Measurements from ENCODE around the gene INPP4A.

INPP4A gene

DNA sequence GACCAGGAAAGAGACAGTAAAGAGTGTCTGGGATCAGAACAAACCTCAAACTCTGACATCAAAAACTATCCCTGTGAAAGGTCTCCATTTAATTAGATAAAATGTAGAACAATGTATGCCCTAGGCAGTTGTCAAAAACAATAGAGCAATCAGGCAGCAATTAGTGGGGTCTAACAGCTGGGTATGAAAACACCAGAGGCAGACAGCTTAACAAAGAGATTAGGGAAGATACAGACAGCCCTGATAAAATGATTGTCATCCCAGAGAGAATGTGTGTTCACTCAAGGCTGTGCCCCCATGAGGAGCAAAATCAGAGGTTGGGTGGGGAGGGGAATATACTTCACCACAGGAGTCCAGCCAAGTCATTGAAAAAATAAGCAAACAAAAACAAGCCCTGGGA is 50.0 kb downstream of the INPP4A start:
- no peak for DNase-seq (ENCODE audit: low read depth, low spot score)

DNA sequence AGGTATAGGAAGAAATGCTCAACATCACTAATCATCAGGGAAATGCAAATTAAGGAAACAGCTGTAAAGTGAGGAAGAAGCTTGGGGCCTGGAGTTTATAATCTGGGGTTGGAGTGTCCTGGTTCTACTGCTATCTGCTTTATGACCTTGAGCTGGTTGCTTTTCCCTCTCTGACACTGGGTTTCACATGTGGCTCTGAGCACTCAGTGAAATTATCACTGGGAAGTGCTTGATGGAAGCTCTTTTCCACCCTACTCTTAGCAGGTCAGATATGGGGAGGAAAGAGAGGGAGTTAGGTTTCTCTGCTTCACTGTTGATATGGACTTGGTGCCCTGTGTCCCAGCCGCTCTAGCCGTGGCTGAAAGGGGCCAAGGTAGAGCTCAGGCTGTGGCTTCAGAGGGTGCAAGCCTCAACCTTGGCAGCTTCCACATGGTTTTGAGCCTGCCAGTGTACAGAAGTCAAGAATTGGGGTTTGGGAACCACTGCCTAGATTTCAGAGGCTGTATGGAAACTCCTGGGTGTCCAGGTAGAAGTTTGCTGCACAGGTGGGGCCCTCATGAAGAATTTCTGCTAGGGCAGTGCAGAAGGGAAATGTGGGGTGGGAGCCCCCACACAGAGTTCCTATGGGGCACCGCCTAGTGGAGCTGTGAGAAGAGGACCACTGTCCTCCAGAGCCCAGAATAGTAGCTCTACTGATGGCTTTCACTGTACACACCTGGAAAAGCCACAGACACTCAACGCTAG is 52.3 kb downstream of the INPP4A start:
- DNase-seq (ENCODE audit: low read depth, low spot score), result no peak

DNA sequence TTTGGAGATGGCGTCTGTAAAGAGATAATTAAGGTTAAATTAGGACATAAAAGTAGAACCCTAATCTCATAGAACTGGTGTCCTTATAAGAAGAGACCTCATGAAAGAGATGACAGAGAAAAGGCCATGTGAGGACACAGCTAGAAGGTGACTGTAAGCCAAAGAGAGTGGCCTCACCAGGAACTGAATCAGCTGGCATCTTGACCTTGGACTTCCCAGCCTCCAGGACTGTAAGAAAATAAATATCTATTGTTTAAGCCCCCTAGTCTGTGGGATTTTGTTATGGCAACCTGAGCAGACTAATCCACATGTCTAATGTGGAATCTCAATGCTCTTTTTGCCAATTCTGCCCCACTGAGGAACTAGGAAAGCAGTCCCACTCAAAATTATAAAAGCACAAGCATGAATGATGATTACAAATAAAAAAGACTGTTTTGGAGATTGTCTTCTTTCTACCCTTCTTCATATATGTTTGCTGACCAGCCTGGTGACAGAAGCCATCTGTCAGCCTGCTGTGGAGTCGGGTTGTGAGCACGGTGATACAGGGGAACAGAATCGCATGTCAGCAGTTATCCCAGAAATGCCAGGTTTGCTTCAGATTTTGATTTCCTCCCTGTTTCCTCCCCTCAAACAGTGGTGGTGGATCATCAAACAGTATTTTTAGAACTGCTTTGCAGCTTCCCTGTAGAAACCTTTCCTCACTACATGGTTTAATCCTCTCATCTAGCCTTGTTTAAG is 54.2 kb downstream of the INPP4A start:
- no peak for DNase-seq (ENCODE audit: low read depth, low spot score)

DNA sequence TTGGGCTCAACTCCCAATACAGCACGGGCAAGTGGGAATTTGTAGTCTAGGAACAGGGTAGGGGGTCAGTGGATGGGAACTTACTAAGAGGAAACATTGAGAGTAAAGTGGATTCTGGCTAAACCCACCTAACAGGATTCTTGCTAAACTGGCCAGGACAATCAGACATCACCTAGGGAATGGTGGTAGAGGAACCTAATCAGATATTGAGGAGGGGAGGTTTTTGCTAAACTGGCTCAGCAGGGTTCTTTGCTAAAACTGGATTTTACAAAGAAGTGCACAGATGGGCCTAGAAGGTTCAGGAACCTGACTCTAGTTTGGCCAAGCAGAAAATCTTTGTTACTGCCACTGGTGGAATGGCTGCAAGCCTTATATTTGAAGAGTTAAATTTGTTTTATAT is 55.9 kb downstream of the INPP4A start:
- no peak for DNase-seq (ENCODE audit: low read depth, low spot score)

DNA sequence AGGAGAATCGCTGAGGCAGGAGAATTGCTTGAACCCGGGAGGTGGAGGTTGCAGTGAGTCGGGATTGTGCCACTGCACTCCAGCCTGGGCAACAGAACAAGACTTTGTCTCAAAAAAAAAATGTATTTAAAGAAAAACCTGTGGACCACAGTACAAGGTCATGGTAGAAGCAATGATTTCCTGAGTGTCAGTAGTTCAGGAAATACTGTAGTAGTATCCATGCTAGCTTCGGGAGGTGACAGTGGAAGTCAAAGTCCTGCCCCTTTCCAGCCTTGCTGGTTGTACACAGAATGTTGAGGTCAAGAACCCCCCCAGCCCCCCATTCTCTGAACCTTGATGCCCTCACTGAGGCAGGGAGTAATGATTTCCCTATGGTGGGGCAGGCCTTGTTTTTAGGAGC is 56.6 kb downstream of the INPP4A start:
- DNase-seq (ENCODE audit: low read depth, low spot score), result no peak

DNA sequence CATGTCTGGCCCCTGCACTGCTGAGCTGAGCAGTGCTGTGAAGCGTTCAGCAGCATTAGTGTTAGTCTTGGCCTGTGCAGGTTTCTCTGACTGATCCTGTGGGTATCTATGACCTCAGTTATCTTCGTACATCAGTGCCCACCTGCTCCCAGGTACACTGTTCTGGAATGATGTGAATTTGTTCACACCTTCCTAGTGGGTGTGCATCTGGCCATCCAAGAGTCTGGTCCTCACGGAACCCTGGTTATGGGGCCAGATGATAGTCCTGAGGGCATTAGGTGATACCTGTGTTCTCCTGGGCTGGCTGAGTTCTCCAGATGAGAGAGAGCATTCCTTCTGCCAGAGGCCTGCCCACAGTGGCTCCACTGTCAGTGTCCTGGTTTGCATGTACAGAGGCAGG is 57.2 kb downstream of the INPP4A start:
- DNase-seq (ENCODE audit: low read depth, low spot score), result no peak

DNA sequence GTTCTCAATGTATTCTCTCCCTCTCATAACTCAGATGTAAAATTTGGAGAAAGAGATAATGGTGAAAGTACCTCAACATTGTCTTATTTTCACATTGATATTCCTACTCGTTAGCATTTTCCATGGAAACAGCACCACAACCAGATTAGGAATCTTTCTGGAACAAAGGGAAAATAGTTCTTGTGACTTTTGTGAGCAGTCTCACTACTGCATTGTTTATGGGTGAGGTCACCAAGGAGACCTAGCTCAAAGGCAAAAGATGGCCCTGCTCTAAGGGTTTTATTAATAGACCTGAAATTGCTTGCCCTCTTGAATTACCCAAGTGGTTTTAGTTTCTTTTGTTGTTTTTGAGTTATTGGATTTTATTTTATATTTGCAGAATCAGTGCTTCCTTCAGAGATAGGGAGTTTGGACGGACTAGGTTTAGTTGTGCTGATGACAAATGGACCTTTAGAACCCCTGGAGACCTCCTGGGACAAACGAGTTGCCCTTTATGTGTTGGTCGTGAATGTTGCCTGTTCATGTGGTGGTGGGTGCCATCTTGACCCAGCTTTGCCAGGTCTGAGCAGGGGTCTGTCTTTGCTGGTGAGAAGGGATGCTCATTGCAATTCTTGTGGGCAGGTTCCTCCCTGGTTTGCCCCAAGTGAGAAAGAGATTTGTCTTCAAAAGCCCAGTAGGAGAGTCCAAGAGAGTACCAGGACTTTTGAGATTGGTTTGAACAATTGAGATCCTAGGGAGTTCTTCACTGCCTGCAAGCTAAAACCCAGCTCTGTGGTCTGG is 58.1 kb downstream of the INPP4A start:
- no peak for DNase-seq (ENCODE audit: low read depth, low spot score)

DNA sequence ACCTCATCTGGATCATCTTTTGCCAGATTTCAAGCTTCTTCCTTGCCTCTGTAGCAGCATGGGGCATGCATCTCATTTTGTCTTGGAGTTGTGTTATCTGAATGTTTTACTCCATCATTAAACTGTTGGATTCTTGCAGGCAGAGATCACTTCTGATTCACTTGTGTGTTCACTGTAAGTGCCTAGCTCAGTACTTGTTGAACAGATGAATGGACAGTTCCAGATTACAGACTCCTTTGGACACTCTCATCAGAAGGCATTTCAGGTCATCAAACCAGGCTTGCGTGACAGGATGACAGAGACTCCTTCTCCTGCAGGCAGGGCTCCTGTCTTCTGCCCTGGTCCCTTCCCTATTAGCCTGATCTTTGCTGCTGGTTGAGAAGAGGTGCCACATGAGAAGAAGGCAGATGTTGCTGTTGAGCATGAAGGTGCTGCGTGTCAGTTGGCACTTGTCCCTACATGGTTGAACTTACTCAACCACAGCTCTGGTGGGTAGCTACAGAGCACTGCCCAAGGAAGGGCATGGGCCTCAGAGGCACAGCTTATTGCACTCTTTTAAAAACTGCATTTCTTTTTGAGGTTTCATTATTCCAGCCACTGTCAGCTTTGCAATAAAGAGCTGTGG is 58.9 kb downstream of the INPP4A start:
- no peak for DNase-seq (ENCODE audit: low read depth, low spot score)

DNA sequence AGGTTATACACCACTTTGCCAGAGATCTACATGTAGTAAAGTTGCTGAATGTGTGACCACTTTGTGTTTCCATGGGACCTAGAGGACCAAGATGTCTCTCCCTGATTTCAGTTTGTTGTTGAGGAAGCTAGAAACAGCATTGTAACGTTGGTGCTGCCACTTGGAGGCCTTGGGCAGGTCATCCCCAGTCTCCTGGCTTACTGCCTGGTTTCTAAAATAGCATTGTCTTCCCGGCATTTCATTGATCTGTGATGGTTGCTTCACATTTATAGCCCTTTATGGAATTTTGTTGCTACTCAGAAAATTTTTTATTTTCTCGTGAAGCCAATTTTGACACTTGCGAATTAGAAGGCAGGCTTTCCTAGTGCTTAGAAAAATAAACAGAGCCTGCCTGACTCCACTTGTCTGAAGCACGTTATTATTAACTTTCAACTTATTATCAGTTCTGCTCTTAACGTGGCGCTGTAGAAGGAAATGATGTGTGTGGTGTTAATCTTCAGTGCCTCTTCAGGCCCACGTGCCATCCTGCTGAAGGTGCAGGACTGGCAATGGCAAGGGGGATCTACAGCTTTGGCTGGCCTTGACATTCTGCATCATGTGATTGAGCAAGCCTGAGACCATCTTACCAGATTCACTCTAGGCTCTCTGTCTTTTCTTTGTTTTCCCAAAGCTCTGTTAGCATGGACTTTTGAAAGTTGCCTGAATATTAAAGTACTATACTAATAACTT is 59.9 kb downstream of the INPP4A start:
- DNase-seq (ENCODE audit: low read depth, low spot score), result no peak

DNA sequence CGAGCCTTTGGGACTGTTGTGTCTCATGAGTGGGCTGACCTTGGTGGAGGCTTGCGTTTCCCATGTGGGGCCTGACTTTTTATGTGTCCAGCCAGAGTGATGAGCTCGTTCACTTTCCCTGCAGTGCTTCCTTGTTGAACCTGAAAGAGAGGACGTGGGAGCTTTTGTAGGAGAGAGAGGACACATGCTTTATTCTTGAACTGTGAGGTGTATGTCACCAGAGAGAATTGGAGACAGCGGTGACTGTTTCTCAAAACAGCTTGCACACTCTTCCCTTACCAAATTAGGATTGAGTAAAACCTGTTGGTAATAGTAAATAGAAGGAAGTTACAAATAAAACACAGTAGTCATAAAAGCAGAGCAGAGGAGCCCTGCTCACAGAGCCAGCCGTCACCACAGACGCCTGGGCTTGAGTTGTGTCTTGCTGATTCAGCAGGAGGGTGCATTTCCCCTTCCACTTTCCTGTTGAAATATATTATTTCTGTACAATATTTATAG is 60.7 kb downstream of the INPP4A start:
- no peak for DNase-seq (ENCODE audit: low read depth, low spot score)

DNA sequence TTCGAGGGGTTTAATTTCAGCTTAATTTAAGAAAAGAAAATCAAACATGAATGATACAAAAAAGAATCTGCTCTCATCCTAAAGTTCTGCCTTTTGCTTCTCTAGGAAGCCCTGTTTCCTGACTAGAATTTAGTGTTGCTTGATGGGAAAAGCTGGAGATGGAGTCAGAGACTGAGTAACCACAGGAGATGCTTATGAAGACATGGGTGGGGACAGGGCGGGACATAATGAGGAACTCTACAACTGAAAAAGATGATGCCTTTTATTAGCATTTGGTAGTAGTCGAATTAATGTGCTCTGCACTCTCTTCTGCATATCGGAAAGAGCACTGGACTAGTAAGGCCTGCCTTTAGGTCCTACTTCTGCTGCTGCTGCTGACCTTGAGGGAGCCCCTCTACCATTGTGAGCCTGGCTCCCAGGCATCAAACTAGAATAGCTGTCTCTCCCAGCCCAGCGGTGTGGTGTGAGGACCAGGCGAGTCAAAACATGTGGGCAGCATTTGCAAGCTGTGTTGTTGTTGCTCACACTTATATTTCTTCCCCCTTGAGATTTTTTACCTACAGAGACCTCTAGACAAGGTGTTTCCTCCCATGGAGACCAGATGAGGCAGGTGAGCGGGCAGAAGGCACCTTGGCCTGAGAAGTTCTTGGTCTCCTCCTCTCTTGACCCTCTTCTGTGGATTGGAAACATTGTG is 61.5 kb downstream of the INPP4A start:
- DNase-seq (ENCODE audit: low read depth, low spot score), result no peak

DNA sequence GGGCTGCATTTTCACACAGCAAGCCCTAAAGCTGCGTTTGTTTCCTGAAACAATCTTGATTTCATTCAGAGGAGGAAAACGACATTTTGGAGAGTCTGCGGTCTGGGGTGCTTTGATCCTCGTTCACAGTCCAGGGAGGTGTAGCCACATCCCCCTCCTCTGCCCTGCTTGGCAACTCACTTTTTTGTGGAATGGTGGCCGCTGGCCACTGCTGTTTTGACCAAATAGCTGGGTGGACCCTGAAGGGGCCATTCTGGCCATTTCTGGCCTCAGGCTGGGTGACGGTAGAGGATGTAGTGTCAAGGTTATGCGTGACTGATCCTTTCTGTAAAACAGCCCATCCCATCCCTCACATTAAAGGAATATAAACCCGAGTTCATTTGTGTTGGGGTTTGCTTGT is 62.2 kb downstream of the INPP4A start:
- DNase-seq (ENCODE audit: low read depth, low spot score), result no peak

DNA sequence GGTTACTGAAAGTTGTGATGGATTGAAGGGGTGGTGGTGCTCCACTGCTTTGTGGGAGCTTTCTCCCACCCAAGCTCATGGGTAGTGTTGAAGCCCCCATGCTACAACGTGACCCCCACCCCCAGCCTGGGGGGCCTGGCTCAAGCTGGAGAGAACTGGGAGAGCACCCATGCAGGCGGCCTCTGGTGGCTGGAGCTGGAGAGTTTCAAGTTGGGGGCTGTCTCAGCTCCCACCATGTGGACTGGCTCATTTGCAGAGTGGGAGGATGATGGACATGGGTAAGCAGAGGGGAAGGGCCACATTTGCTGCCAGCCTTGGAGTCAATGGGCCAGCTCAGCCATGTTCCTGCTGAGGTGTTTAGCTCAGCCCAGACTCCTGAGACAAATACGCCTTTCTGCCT is 62.8 kb downstream of the INPP4A start:
- DNase-seq (ENCODE audit: low read depth, low spot score), result no peak

DNA sequence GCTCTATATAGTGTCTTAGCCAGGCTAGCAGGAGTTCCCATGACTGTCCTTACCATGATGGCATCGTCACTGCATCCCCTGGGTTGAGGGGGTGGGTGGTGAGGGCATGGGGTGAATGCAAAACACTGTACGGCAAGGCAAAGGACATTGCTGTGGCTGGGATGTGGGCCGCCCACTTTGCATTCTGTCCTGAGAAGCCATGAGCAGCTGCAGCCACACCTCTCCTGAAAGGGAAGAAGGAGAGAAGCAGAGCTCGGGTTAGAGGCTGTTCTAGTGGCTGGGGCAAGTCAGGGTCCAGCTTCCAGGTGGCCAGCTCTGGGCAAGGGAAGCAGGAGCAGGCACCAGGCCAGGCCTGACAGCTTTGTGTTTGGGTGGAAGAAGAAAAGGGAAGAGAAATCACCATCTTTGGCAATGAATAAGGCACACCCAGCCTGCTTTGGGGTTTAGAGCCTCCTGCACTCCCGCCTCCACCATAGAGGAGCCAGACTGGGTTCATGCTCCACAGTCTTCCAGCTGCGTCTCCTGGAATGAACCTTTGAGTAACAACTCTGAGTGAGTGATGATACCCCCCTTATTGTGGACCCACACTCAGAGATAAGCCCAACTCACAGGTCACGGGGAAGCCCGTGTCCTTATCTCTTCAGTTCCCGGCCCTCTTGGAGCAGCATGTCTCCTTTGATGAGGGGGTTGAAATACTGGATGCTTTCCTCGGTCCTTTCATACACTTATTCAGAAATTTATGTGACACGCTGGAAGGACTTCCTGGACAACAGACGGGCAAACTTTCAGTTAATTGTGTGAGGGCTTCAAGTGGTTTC is 63.4 kb downstream of the INPP4A start:
- DNase-seq (ENCODE audit: low read depth, low spot score), result no peak

DNA sequence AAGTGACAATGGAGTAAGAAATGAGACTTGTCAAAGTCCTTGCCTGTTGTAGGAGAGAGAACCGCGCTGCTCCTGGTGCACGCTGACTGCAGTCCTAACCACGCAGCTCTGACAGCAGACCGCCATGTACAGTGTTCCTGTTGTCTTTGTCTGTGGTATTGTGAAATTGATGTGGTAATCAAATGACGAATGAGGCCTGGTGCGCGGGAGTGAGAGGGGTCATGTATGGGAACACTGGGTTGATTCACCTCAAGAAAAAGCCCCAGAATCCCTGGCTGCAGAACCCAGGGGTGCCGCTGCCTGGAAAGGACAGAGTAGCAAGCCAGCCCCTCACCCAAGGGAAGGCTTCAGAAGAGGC is 64.0 kb downstream of the INPP4A start:
- no peak for DNase-seq (ENCODE audit: low read depth, low spot score)

DNA sequence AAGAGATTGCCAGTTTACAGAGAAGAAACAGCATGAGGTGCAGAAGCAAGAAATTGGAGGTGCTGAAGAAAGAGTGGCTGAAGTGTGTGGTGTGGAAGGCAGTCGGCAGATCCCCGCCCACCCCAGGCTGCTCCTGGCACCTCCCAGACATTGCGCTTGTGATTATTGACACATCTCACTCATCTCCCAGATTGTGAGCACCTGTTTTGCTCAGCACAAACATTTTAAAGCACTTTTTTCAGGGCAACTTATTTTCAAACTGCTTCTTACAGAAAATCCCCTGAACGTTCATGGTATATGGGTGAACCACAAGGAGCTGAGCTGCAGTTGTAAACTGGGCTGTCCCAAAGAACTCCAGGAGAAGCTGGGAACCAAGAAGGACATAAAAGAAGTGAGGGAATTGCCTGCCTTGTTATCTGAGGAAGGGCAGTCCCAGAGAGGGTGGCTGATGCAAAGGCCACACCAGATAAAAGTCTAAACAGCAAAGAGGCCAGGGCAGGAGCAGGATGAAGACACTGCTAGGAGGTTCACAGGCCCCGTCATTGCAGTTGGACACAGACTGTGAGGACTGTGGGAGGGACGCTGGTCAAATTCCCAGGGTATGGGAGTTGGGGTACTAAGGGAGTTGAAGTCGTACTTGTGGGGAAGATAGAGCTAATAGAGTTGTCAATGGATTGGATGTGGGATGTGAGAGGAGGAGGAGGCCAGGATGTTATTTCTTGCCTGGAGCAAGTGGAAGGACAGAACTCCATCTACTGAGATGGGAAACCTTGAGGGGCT is 65.1 kb downstream of the INPP4A start:
- no peak for DNase-seq (ENCODE audit: low read depth, low spot score)

DNA sequence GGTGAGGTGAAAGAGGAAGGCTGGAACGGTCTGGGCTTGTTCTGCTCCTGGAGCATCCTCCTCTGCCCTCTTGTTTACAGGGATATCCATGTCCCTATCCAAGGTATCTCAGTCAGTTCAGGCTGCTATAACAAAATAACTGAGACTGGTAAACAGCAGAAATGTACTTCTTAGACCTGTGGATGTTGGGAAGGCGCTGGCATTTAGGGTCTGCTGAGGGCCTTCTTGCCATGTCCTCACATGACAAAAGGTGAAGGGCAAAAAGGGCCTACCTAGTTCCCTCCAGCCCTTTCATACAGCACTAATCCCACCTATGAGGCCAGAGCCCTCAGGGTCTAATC is 65.6 kb downstream of the INPP4A start:
- DNase-seq (ENCODE audit: low read depth, low spot score), result no peak

DNA sequence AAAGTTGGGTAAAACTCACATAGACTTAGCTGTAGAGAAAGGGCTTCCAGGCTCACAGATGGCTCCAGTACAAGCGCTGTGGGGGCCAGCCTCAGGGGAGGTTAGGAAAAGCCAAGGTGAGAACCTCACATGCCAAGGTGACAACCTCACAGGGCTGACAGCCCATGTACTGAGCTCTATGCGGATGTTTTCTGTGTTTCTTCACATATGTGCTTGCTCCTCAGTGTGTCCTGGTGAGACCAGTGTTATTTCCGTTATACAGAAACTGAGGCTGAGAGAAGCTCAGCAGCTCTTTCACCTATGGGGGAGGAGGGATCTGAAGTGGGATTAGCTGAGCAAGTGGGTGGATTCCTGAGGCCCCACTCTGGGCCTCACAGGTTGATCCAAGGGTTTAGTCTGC is 67.3 kb downstream of the INPP4A start:
- no peak for DNase-seq (ENCODE audit: low read depth, low spot score)

DNA sequence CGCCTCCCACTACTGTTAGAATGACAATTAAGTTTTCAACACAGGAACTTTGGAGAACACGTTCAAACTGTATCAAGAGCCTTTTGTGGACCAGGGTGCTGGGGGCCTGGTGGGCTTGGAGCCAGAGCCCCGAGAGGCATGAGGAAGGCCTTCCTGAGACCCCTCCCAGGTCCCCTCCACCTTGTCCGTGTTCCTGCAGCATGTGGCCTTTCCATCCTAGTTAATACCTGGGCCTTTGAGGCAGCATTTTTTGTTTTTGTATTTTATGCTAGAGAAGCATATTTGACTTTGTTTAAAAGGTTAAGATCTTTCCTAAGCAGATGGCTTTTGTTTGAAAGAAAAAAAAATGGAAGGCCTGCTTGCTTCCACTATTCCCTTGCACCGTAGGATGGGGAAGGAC is 68.0 kb downstream of the INPP4A start:
- no peak for DNase-seq (ENCODE audit: low read depth, low spot score)
